Measurements from ENCODE around the gene CAPZA2.
"Not testable (repeated sequence)": the region's sequence is repeated elsewhere in the genome, so short reads cannot be mapped to it uniquely, and the experiment has no call there.

The CAPZA2 gene

GRCh38 chr7:116953906-116954838 lies 91.8 kb downstream of the CAPZA2 start:
- H3K9me3 ChIP-seq (ENCODE audit: low read length) = no peaks in the 10 kb centered on the region
- H2AFZ ChIP-seq (ENCODE audit: low read depth, low read length) = peak overlapping the region; percentile 82
- no peaks in the 10 kb centered on the region for H3K36me3 ChIP-seq (ENCODE audit: insufficient read depth, low read length)
- peaks cover 18% of the 10 kb centered on the region for H3K4me1 ChIP-seq (ENCODE audit: insufficient read depth, low read length)
- H3K27me3 ChIP-seq (ENCODE audit: insufficient read depth, low read length) = no peaks in the 10 kb centered on the region
- H3K4me3 ChIP-seq (ENCODE audit: low read length) = peak overlapping the region; percentile 86

- no peaks in the 10 kb centered on the region for H3K9me3 ChIP-seq (ENCODE audit: low read length)
- H3K4me3 ChIP-seq (ENCODE audit: low read length) = peak overlapping the region; percentile 86
- no peaks in the 10 kb centered on the region for H3K27me3 ChIP-seq (ENCODE audit: insufficient read depth, low read length)
- no peaks in the 10 kb centered on the region for H3K36me3 ChIP-seq (ENCODE audit: insufficient read depth, low read length)
- H3K4me1 ChIP-seq (ENCODE audit: insufficient read depth, low read length) = peaks cover 18% of the 10 kb centered on the region
- H2AFZ ChIP-seq (ENCODE audit: low read depth, low read length) = no peak overlapping the region
Measured at GRCh38 chr7:116955340-116955739, 93.0 kb downstream of the CAPZA2 start.

- Histone ChIP-seq H2AFZ (ENCODE audit: low read depth, low read length) (no peak overlapping the region), H3K4me3 (ENCODE audit: low read length) (no peak overlapping the region), H3K36me3 (ENCODE audit: insufficient read depth, low read length) (no peaks in the 10 kb centered on the region), H3K4me1 (ENCODE audit: insufficient read depth, low read length) (peaks cover 18% of the 10 kb centered on the region), H3K27me3 (ENCODE audit: insufficient read depth, low read length) (no peaks in the 10 kb centered on the region), H3K9me3 (ENCODE audit: low read length) (no peaks in the 10 kb centered on the region)
Measured at GRCh38 chr7:116955801-116956476, 93.6 kb downstream of the CAPZA2 start.

- Histone ChIP-seq H2AFZ (ENCODE audit: low read depth, low read length) (no peak overlapping the region), H3K27me3 (ENCODE audit: insufficient read depth, low read length) (no peaks in the 10 kb centered on the region), H3K4me3 (ENCODE audit: low read length) (no peak overlapping the region), H3K9me3 (ENCODE audit: low read length) (no peaks in the 10 kb centered on the region), H3K36me3 (ENCODE audit: insufficient read depth, low read length) (no peaks in the 10 kb centered on the region), H3K4me1 (ENCODE audit: insufficient read depth, low read length) (peaks cover 18% of the 10 kb centered on the region)
Measured at GRCh38 chr7:116956477-116956804, 94.1 kb downstream of the CAPZA2 start.

- no peaks in the 10 kb centered on the region for H3K36me3 ChIP-seq (ENCODE audit: insufficient read depth, low read length)
- H3K27me3 ChIP-seq (ENCODE audit: insufficient read depth, low read length) = no peaks in the 10 kb centered on the region
- H2AFZ ChIP-seq (ENCODE audit: low read depth, low read length) = no peak overlapping the region
- no peak overlapping the region for H3K4me3 ChIP-seq (ENCODE audit: low read length)
- no peaks in the 10 kb centered on the region for H3K9me3 ChIP-seq (ENCODE audit: low read length)
- peaks cover 9% of the 10 kb centered on the region for H3K4me1 ChIP-seq (ENCODE audit: insufficient read depth, low read length)
Measured at GRCh38 chr7:116957874-116958273, 95.5 kb downstream of the CAPZA2 start.

GRCh38 chr7:116961966-116962673 lies 99.7 kb downstream of the CAPZA2 start:
- not testable (repeated sequence) for H3K9me3 ChIP-seq (ENCODE audit: low read length); H3K27me3 ChIP-seq (ENCODE audit: insufficient read depth, low read length); H3K36me3 ChIP-seq (ENCODE audit: insufficient read depth, low read length); H2AFZ ChIP-seq (ENCODE audit: low read depth, low read length); H3K4me3 ChIP-seq (ENCODE audit: low read length); H3K4me1 ChIP-seq (ENCODE audit: insufficient read depth, low read length)

- H3K27me3 ChIP-seq (ENCODE audit: insufficient read depth, low read length) = no peaks in the 10 kb centered on the region
- no peaks in the 10 kb centered on the region for H3K4me1 ChIP-seq (ENCODE audit: insufficient read depth, low read length)
- no peak overlapping the region for H2AFZ ChIP-seq (ENCODE audit: low read depth, low read length)
- no peaks in the 10 kb centered on the region for H3K36me3 ChIP-seq (ENCODE audit: insufficient read depth, low read length)
- no peak overlapping the region for H3K4me3 ChIP-seq (ENCODE audit: low read length)
- no peaks in the 10 kb centered on the region for H3K9me3 ChIP-seq (ENCODE audit: low read length)
Measured at GRCh38 chr7:116963234-116963633, 100.8 kb downstream of the CAPZA2 start.

- no peaks in the 10 kb centered on the region for H3K36me3 ChIP-seq (ENCODE audit: insufficient read depth, low read length)
- no peak overlapping the region for H3K4me3 ChIP-seq (ENCODE audit: low read length)
- no peaks in the 10 kb centered on the region for H3K27me3 ChIP-seq (ENCODE audit: insufficient read depth, low read length)
- H2AFZ ChIP-seq (ENCODE audit: low read depth, low read length) = no peak overlapping the region
- no peaks in the 10 kb centered on the region for H3K9me3 ChIP-seq (ENCODE audit: low read length)
- peaks cover 1% of the 10 kb centered on the region for H3K4me1 ChIP-seq (ENCODE audit: insufficient read depth, low read length)
Measured at GRCh38 chr7:116966601-116967000, 104.2 kb downstream of the CAPZA2 start.

GRCh38 chr7:116967254-116967922 lies 105.0 kb downstream of the CAPZA2 start:
- Histone ChIP-seq H2AFZ (ENCODE audit: low read depth, low read length) (no peak overlapping the region), H3K9me3 (ENCODE audit: low read length) (no peaks in the 10 kb centered on the region), H3K36me3 (ENCODE audit: insufficient read depth, low read length) (no peaks in the 10 kb centered on the region), H3K4me1 (ENCODE audit: insufficient read depth, low read length) (peaks cover 2% of the 10 kb centered on the region), H3K4me3 (ENCODE audit: low read length) (no peak overlapping the region), H3K27me3 (ENCODE audit: insufficient read depth, low read length) (no peaks in the 10 kb centered on the region)

GRCh38 chr7:116967983-116968382 lies 105.6 kb downstream of the CAPZA2 start:
- Histone ChIP-seq H3K4me3 (ENCODE audit: low read length) (no peak overlapping the region), H2AFZ (ENCODE audit: low read depth, low read length) (no peak overlapping the region), H3K27me3 (ENCODE audit: insufficient read depth, low read length) (no peaks in the 10 kb centered on the region), H3K36me3 (ENCODE audit: insufficient read depth, low read length) (no peaks in the 10 kb centered on the region), H3K9me3 (ENCODE audit: low read length) (no peaks in the 10 kb centered on the region), H3K4me1 (ENCODE audit: insufficient read depth, low read length) (peaks cover 2% of the 10 kb centered on the region)

GRCh38 chr7:116968631-116969030 lies 106.2 kb downstream of the CAPZA2 start:
- Histone ChIP-seq H3K36me3 (ENCODE audit: insufficient read depth, low read length) (no peaks in the 10 kb centered on the region), H3K4me1 (ENCODE audit: insufficient read depth, low read length) (peaks cover 2% of the 10 kb centered on the region), H3K9me3 (ENCODE audit: low read length) (no peaks in the 10 kb centered on the region), H3K27me3 (ENCODE audit: insufficient read depth, low read length) (no peaks in the 10 kb centered on the region), H3K4me3 (ENCODE audit: low read length) (no peak overlapping the region), H2AFZ (ENCODE audit: low read depth, low read length) (no peak overlapping the region)

- Histone ChIP-seq H2AFZ (ENCODE audit: low read depth, low read length) (no peak overlapping the region), H3K9me3 (ENCODE audit: low read length) (no peaks in the 10 kb centered on the region), H3K27me3 (ENCODE audit: insufficient read depth, low read length) (no peaks in the 10 kb centered on the region)
Measured at GRCh38 chr7:116969371-116969902, 107.0 kb downstream of the CAPZA2 start.

More at GRCh38 chr7:116969371-116969902, 107.0 kb downstream of the CAPZA2 start:
- Histone ChIP-seq H3K36me3 (ENCODE audit: insufficient read depth, low read length) (no peaks in the 10 kb centered on the region), H3K4me1 (ENCODE audit: insufficient read depth, low read length) (peaks cover 2% of the 10 kb centered on the region), H3K4me3 (ENCODE audit: low read length) (no peak overlapping the region)

Data from neuron (in vitro differentiated cells).